ENCODE results near the gene TBC1D9.

DNA sequence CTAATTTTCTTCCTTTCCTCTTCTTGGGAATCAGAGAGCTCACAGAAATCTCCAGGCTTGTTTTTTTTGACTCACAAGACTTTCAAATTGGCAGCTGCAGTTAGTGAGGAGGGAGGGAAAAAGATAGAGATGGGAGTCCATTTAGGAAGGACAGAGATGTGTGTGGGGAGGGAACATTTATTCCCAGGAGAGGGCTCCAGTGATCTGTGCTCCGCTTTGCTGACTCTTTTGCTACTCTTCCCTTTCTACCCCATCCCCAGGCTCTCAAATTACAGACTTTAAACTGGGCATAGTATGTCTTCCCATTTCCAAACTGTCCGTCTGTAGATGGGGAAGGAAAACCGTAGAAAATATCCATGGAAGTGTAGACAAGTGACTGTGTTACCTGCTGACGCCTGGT is 148.3 kb downstream of the TBC1D9 start:
- TF ChIP-seq EZH2phosphoT487 (IDR thresholded peaks at IDR 0.05; ENCODE audit: insufficient read depth, low read depth) = no peak
- TF ChIP-seq EZH2 (IDR thresholded peaks at IDR 0.05; ENCODE audit: insufficient read depth, poor library complexity, severe bottlenecking) = no peak

Measured in GM23248 (cell line).